GM15510 (cell line): ENCODE data around the gene FOXO3B.
"Not testable (repeated sequence)": the region's sequence is repeated elsewhere in the genome, so short reads cannot be mapped to it uniquely, and the experiment has no call there.

ENCODE experiments used
- POLR2A ChIP-seq: IDR thresholded peaks from 3 replicates; pipeline ENCODE4 v1.6.1; 2011; ENCODE audit warnings: borderline replicate concordance; ENCODE audit not compliant: insufficient read length; ENCODE audit errors: extremely low read depth

The FOXO3B gene

GRCh38 chr17:18681767-18682571 lies at the start of gene FOXO3B:
Gene FOXO3B, minus strand, starts transcription at chr17:18682314. Its CDS starts 663 bp downstream, at chr17:18681651.
- peak; percentile 35 for TF ChIP-seq POLR2A

GRCh38 chr17:18644291-18644690 lies 37.8 kb downstream of the FOXO3B start, which contains the start of gene TBC1D28:
Gene TBC1D28, minus strand, starts transcription at chr17:18644391. Its CDS starts 3,039 bp downstream, at chr17:18641352.
- not testable (repeated sequence) for TF ChIP-seq POLR2A
